Smooth muscle cell (in vitro differentiated cells): ENCODE results near the gene POGK. TPM values are rescaled to one million over a fixed set of nuclear protein-coding genes. Genes with fewer than 3 reads are reported as not detected.

Source experiments
- DNase-seq: peaks from one replicate; lab custom pipeline; 2025; ENCODE audit not compliant: unreplicated experiment; lab: John Stamatoyannopoulos, UW
- H2AFZ ChIP-seq: fragments of 200-600 bp; sonication (generic); 2 replicates; pipeline ENCODE4 v1.6.0; 2016; ENCODE audit warnings: antibody characterized with exemption, low read depth, mild to moderate bottlenecking
- H3F3A ChIP-seq: fragments of 200-600 bp; sonication (generic); 2 replicates; pipeline ENCODE4 v1.6.0; 2017; ENCODE audit warnings: antibody characterized with exemption, low read depth
- H3K27ac ChIP-seq: fragments of 200-600 bp; sonication (generic); 2 replicates; pipeline ENCODE4 v1.5.1; 2016; ENCODE audit warnings: low read depth, mild to moderate bottlenecking
- H3K27me3 ChIP-seq: fragments of 200-600 bp; sonication (generic); 2 replicates; pipeline ENCODE4 v1.6.1; 2016; ENCODE audit warnings: low read depth, mild to moderate bottlenecking
- H3K36me3 ChIP-seq: fragments of 200-600 bp; sonication (generic); 2 replicates; pipeline ENCODE4 v1.5.1; 2016; ENCODE audit warnings: low read depth
- H3K4me1 ChIP-seq: fragments of 200-600 bp; sonication (generic); 2 replicates; pipeline ENCODE4 v1.5.1; 2016; ENCODE audit warnings: low read depth
- H3K4me2 ChIP-seq: fragments of 200-600 bp; sonication (generic); 2 replicates; pipeline ENCODE4 v1.6.0; 2016; ENCODE audit warnings: mild to moderate bottlenecking
- H3K4me3 ChIP-seq: fragments of 200-600 bp; sonication (generic); 2 replicates; pipeline ENCODE4 v1.5.1; 2016; ENCODE audit warnings: mild to moderate bottlenecking
- H3K79me2 ChIP-seq: fragments of 200-600 bp; sonication (generic); 2 replicates; pipeline ENCODE4 v1.6.0; 2016; ENCODE audit warnings: low read depth, mild to moderate bottlenecking
- H3K9ac ChIP-seq: fragments of 200-600 bp; sonication (generic); 2 replicates; pipeline ENCODE4 v1.6.0; 2016; ENCODE audit warnings: low read depth
- H3K9me3 ChIP-seq: fragments of 200-600 bp; sonication (generic); replicated peaks from 2 replicates; pipeline ENCODE4 v1.5.1; 2016; ENCODE audit warnings: low read depth
- H4K20me1 ChIP-seq: fragments of 200-600 bp; sonication (generic); 2 replicates; pipeline ENCODE4 v1.6.0; 2016; ENCODE audit warnings: low read depth
- CTCF ChIP-seq: fragments of 200-600 bp; sonication (generic); IDR thresholded peaks from 2 replicates; pipeline ENCODE4 v1.5.1; 2017; ENCODE audit warnings: borderline replicate concordance, mild to moderate bottlenecking, antibody characterized with exemption; ENCODE audit not compliant: insufficient read depth, poor library complexity, severe bottlenecking
- WGBS: methylation state at CpG from one replicate; pipeline ENCODE4 v1.1.7; 2016; ENCODE audit warnings: low lambda C conversion rate; 5-methylcytosine and 5-hydroxymethylcytosine counted together
- polyA plus RNA-seq: library from polyadenylated mRNA; unstranded; fragments of >200 nt; fragmentation: Nextera tagmentation; extraction: Ambion mirVana; gene quantifications from 2 replicates; pipeline ENCODE4 v1.2.1, GENCODE V29; 2016
- total RNA-seq: library from RNA; depleted of rRNA; stranded (reverse); fragments of >200 nt; gene quantifications from 2 replicates; pipeline ENCODE4 v1.2.3, GENCODE V29; 2014

Gene POGK
- total RNA-seq = 21.2 and 23.4 TPM in 2 replicates
- polyA plus RNA-seq = 9.7 and 15.0 TPM in 2 replicates

GRCh38 chr1:166838766-166839599 lies at the start of gene POGK:
TSS of gene POGK (plus strand) at chr1:166839475. CDS start at chr1:166840957, 1,482 bp downstream.
- 1% methylated on average over 43 of the region's 63 CpGs for WGBS

GRCh38 chr1:166796620-166797236 lies 42.5 kb upstream of the POGK start:
- Histone ChIP-seq H3K9ac (no peak overlapping the region), H3K9me3 (no peaks in the 10 kb centered on the region), H2AFZ (no peak overlapping the region), H3K4me1 (no peaks in the 10 kb centered on the region), H3K4me3 (no peak overlapping the region), H3K4me2 (no peak overlapping the region), H3K27ac (no peak overlapping the region), H3F3A (no peaks in the 10 kb centered on the region), H3K79me2 (no peaks in the 10 kb centered on the region), H3K27me3 (no peaks in the 10 kb centered on the region), H3K36me3 (no peaks in the 10 kb centered on the region), H4K20me1 (no peaks in the 10 kb centered on the region)
- no peak for TF ChIP-seq CTCF
- no peak for DNase-seq
- WGBS = 94% methylated on average over 23 of the region's 23 CpGs

More at GRCh38 chr1:166838766-166839599, at the start of gene POGK:
- peaks cover 6% of the 10 kb centered on the region for H3K79me2 ChIP-seq
- H3K4me2 ChIP-seq = peak within 1 kb of the TSS; percentile 93
- peak within 1 kb of the TSS; percentile 69 for H3K27ac ChIP-seq
- no peak for TF ChIP-seq CTCF
- peak within 1 kb of the TSS; percentile 70 for H3K4me3 ChIP-seq
- peaks cover 20% of the 10 kb centered on the region for H3K4me1 ChIP-seq
- no peaks in the 10 kb centered on the region for H3K9me3 ChIP-seq
- peak within 1 kb of the TSS; percentile 99 for H2AFZ ChIP-seq
- peak; percentile 63 for DNase-seq
- peaks cover 4% of the 10 kb centered on the region for H3F3A ChIP-seq
- peaks cover 3% of the 10 kb centered on the region for H3K27me3 ChIP-seq
- peak within 1 kb of the TSS; percentile 53 for H3K9ac ChIP-seq
- H4K20me1 ChIP-seq = peaks cover 26% of the 10 kb centered on the region
- peaks cover 3% of the 10 kb centered on the region for H3K36me3 ChIP-seq

GRCh38 chr1:166808952-166809351 lies 30.3 kb upstream of the POGK start:
- no peaks in the 10 kb centered on the region for H3K4me1 ChIP-seq
- H3F3A ChIP-seq = no peaks in the 10 kb centered on the region
- no peaks in the 10 kb centered on the region for H3K27me3 ChIP-seq
- H4K20me1 ChIP-seq = no peaks in the 10 kb centered on the region
- H3K9me3 ChIP-seq = no peaks in the 10 kb centered on the region
- H3K4me2 ChIP-seq = no peak overlapping the region
- no peak overlapping the region for H2AFZ ChIP-seq
- no peak for TF ChIP-seq CTCF
- no peak overlapping the region for H3K9ac ChIP-seq
- no peak overlapping the region for H3K4me3 ChIP-seq
- 84% methylated on average over 2 of the region's 2 CpGs for WGBS
- DNase-seq = no peak
- no peak overlapping the region for H3K27ac ChIP-seq
- no peaks in the 10 kb centered on the region for H3K36me3 ChIP-seq
- no peaks in the 10 kb centered on the region for H3K79me2 ChIP-seq
